ENCODE measurements around the gene ANKRD23. TPM values are rescaled to one million over a fixed set of nuclear protein-coding genes. Genes with fewer than 3 reads are reported as not detected.

ANKRD23 gene
- total and polyA plus RNA-seq, 2 of the 13 experiments (the other 11 are each of a cell fraction or from before 2014, with no cell fraction given) = 1.5 to 1.6 TPM

GRCh38 chr2:96810783-96811192 is 33.0 kb downstream of the ANKRD23 start (continued):
- TF ChIP-seq ZBTB42 (CRISPR knock-in tag; IDR thresholded peaks at IDR 0.05) (no peak), NKX3-1 (CRISPR knock-in tag; IDR thresholded peaks at IDR 0.05) (no peak), CTCF (CRISPR knock-in tag; IDR thresholded peaks at IDR 0.05) (peak; percentile 34; the same call in 1 of the 2 replicates), ZNF556 (CRISPR knock-in tag; IDR thresholded peaks at IDR 0.05; ENCODE audit: borderline replicate concordance) (peak; percentile 81; the same call in 1 of the 2 replicates), BRCA1 (CRISPR knock-in tag; IDR thresholded peaks at IDR 0.05) (no peak), TBL1XR1 (IDR thresholded peaks at IDR 0.05; ENCODE audit: borderline replicate concordance, low read length, partially characterized antibody) (no peak), RBM39 (IDR thresholded peaks at IDR 0.05; ENCODE audit: low read depth, low read length, poor library complexity, severe bottlenecking) (no peak), UBTF (CRISPR knock-in tag; IDR thresholded peaks at IDR 0.05) (peak; percentile 81), MXD4 (CRISPR knock-in tag; IDR thresholded peaks at IDR 0.05) (no peak; the same call in 1 of the 2 replicates), FOXK1 (CRISPR knock-in tag; IDR thresholded peaks at IDR 0.05; ENCODE audit: borderline replicate concordance, low read depth) (no peak), ZNF136 (CRISPR knock-in tag; IDR thresholded peaks at IDR 0.05; ENCODE audit: low read depth) (no peak), ZNF44 (CRISPR knock-in tag; IDR thresholded peaks at IDR 0.05) (no peak), AKAP8 (CRISPR knock-in tag; IDR thresholded peaks at IDR 0.05) (no peak), SALL2 (CRISPR knock-in tag; IDR thresholded peaks at IDR 0.05) (no peak), ZNF891 (CRISPR knock-in tag; IDR thresholded peaks at IDR 0.05) (no peak; the same call in 1 of the 2 replicates), ZNF510 (CRISPR knock-in tag; IDR thresholded peaks at IDR 0.05; ENCODE audit: low read depth) (no peak), PTBP1 (IDR thresholded peaks at IDR 0.05; ENCODE audit: low read depth, low read length, poor library complexity, severe bottlenecking) (no peak), ATF7-NPFF (CRISPR knock-in tag; IDR thresholded peaks at IDR 0.05; ENCODE audit: low read depth) (no peak), ZNF501 (CRISPR knock-in tag; IDR thresholded peaks at IDR 0.05) (peak; percentile 71), ZNF816 (CRISPR knock-in tag; IDR thresholded peaks at IDR 0.05; ENCODE audit: borderline replicate concordance) (no peak), SAFB2 (CRISPR knock-in tag; IDR thresholded peaks at IDR 0.05; ENCODE audit: borderline replicate concordance, low read depth) (no peak), ZZZ3 (CRISPR knock-in tag; IDR thresholded peaks at IDR 0.05; ENCODE audit: borderline replicate concordance) (0 out of 2 replicates have a peak, but pooled peaks have one; percentile 32), CHD2 (IDR thresholded peaks at IDR 0.05; ENCODE audit: low read depth, low read length) (no peak), ZNF547 (CRISPR knock-in tag; IDR thresholded peaks at IDR 0.05) (0 out of 2 replicates have a peak, but pooled peaks have one; percentile 52), ZBTB33 (CRISPR knock-in tag; IDR thresholded peaks at IDR 0.05) (peak; percentile 66), ZNF33A (CRISPR knock-in tag; IDR thresholded peaks at IDR 0.05; ENCODE audit: borderline replicate concordance) (no peak)

All from HepG2 (cell line).